Keratinocyte (primary cell): ENCODE results near the gene DENND5A. TPM values are rescaled to one million over a fixed set of nuclear protein-coding genes. Genes with fewer than 3 reads are reported as not detected.

Experiments
- DNase-seq: peaks from one replicate; pipeline ENCODE4 v3.0.0-alpha.2; 2011; ENCODE audit warnings: low read depth, missing footprints, low spot score
- FAIRE-seq: peaks from 2 replicates; lab custom pipeline; 2011; peaks lifted over from hg19 to GRCh38; lab: Jason Lieb, UNC
- H2AFZ ChIP-seq: 2 replicates; pipeline ENCODE4 v1.6.0; 2012; ENCODE audit warnings: low read length, control low read depth, inconsistent platforms; ENCODE audit not compliant: control insufficient read depth
- H3K27ac ChIP-seq: 2 replicates; pipeline ENCODE4 v1.5.1; 2011; ENCODE audit warnings: low read length; ENCODE audit not compliant: control insufficient read depth, insufficient read depth
- H3K27me3 ChIP-seq: 3 replicates; pipeline ENCODE4 v1.6.0; 2011; ENCODE audit warnings: low read length; ENCODE audit not compliant: control insufficient read depth, insufficient read depth; ENCODE audit errors: extremely low read depth
- H3K36me3 ChIP-seq, 2 experiments: 2 replicates in 1 of 2; 3 replicates in 1 of 2; pipeline ENCODE4 v1.5.1; 2011; ENCODE audit warnings: low read length in 2 of 2, mild to moderate bottlenecking in 1 of 2; ENCODE audit not compliant: control insufficient read depth in 2 of 2, insufficient read depth in 2 of 2; ENCODE audit errors: extremely low read depth in 1 of 2
- H3K4me1 ChIP-seq: 3 replicates; pipeline ENCODE4 v1.5.1; 2011; ENCODE audit warnings: low read length; ENCODE audit not compliant: control insufficient read depth, insufficient read depth; ENCODE audit errors: extremely low read depth
- H3K4me2 ChIP-seq: 3 replicates; pipeline ENCODE4 v1.6.0; 2011; ENCODE audit warnings: low read depth, low read length; ENCODE audit not compliant: control insufficient read depth, insufficient read depth; ENCODE audit errors: extremely low read depth
- H3K4me3 ChIP-seq, 3 experiments: fragments of 200-600 bp in 1 of 3; sonication (generic) in 1 of 3; 2 replicates in 2 of 3; 3 replicates in 1 of 3; pipeline ENCODE4 v1.5.1; 2011 to 2016; ENCODE audit warnings: low read length in 3 of 3, mild to moderate bottlenecking in 3 of 3, control low read depth in 2 of 3, inconsistent platforms in 1 of 3, low read depth in 1 of 3, mixed read lengths in 1 of 3, mixed run types in 1 of 3, moderate library complexity in 1 of 3; ENCODE audit not compliant: control insufficient read depth in 2 of 3, insufficient read depth in 2 of 3; ENCODE audit errors: extremely low read depth in 1 of 3
- H3K79me2 ChIP-seq: 2 replicates; pipeline ENCODE4 v1.6.0; 2012; ENCODE audit warnings: low read length; ENCODE audit not compliant: control insufficient read depth, insufficient read depth
- H3K9ac ChIP-seq: 3 replicates; pipeline ENCODE4 v1.6.0; 2011; ENCODE audit warnings: low read length; ENCODE audit not compliant: control insufficient read depth, insufficient read depth; ENCODE audit errors: extremely low read depth
- H3K9me1 ChIP-seq: 3 replicates; pipeline ENCODE4 v1.6.0; 2011; ENCODE audit warnings: low read length; ENCODE audit not compliant: control insufficient read depth, insufficient read depth; ENCODE audit errors: extremely low read depth
- H3K9me3 ChIP-seq: 2 replicates; pipeline ENCODE4 v1.5.1; 2012; ENCODE audit warnings: low read depth, low read length; ENCODE audit not compliant: control insufficient read depth
- H4K20me1 ChIP-seq: 3 replicates; pipeline ENCODE4 v1.6.0; 2011; ENCODE audit warnings: low read length; ENCODE audit not compliant: control insufficient read depth, insufficient read depth; ENCODE audit errors: extremely low read depth
- EZH2 ChIP-seq: IDR thresholded peaks from one replicate; pipeline ENCODE4 v1.6.1; 2012; ENCODE audit warnings: inconsistent platforms, mild to moderate bottlenecking, low read length, moderate library complexity
- dilution Hi-C: fragments of 300-500 bp; cut with MboI; formaldehyde crosslinking; loops from one replicate; pipeline ENCODE4 v1.7.0; 2020; ENCODE audit warnings: low sequenced_read_pairs; ENCODE audit not compliant: extremely low pct_ligation_motif_present
- polyA plus RNA-seq, 5 experiments: library from polyadenylated mRNA; depleted of rRNA in 3 of 5; stranded (reverse) in 3 of 5; stranded (forward) in 1 of 5; unstranded in 1 of 5; fragments of >200 nt; gene quantifications; 1 replicate in 1 of 5; 2 replicates in 3 of 5; 3 replicates in 1 of 5; pipeline versions ENCODE4 v1.2.1 to v1.2.3, GENCODE V29; 2011 to 2012; ENCODE audit warnings: missing spikeins in 2 of 5, low read depth in 1 of 5, low replicate concordance in 1 of 5
- TF ChIP-seq, protein P1 (sequence below), 3 experiments: IDR thresholded peaks in 1 of 3; conservative IDR thresholded peaks in 1 of 3; optimal IDR thresholded peaks in 1 of 3; 2 replicates in 2 of 3; 3 replicates in 1 of 3; pipeline versions ENCODE3 to v1.5.1; 2011; ENCODE audit warnings: low read length in 3 of 3, mild to moderate bottlenecking in 3 of 3, moderate library complexity in 2 of 3, control low read depth in 1 of 3, inconsistent platforms in 1 of 3; ENCODE audit not compliant: insufficient read depth in 2 of 3; ENCODE audit errors: extremely low read depth in 1 of 3

The DENND5A gene
- polyA plus RNA-seq, 1 donor (not counting 4 experiments of a cell fraction or from before 2014, with no cell fraction given), result 49.1 TPM

DNA sequence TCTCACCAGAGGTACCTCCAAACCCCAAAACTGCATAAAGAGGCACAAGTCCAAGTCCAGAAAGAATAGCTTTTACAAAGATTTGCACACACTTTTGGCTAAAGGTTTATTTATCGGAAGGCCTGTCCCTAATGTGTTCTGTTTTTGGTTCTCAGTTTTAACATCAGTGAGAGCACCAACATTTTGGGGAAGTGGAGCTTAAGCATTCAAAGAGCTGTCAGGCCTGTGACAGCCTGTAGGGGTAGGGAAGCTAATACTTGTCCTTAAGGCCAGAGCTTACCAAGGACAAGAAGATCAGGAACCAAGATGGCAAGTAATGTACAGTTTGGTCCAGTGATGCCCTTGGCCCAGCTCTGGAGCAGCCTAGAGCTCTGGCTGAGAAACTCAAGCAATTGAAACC lies 134.9 kb downstream of the DENND5A start:
- Histone ChIP-seq H3K27ac (no peak overlapping the region), H3K4me1 (no peaks in the 10 kb centered on the region), H3K4me2 (no peak overlapping the region), H3K9ac (no peak overlapping the region), H3K79me2 (no peaks in the 10 kb centered on the region), H2AFZ (no peak overlapping the region), H3K36me3 (peaks cover 0 to 1% of the 10 kb centered on the region in 2 experiments), H4K20me1 (no peaks in the 10 kb centered on the region), H3K9me3 (no peaks in the 10 kb centered on the region), H3K27me3 (no peaks in the 10 kb centered on the region), H3K9me1 (no peaks in the 10 kb centered on the region), H3K4me3 (no peak overlapping the region)
- dilution Hi-C loops, result no loop called here
- FAIRE-seq (no peak), DNase-seq (no peak)
- no peak for TF ChIP-seq EZH2
- TF ChIP-seq, protein P1, sequence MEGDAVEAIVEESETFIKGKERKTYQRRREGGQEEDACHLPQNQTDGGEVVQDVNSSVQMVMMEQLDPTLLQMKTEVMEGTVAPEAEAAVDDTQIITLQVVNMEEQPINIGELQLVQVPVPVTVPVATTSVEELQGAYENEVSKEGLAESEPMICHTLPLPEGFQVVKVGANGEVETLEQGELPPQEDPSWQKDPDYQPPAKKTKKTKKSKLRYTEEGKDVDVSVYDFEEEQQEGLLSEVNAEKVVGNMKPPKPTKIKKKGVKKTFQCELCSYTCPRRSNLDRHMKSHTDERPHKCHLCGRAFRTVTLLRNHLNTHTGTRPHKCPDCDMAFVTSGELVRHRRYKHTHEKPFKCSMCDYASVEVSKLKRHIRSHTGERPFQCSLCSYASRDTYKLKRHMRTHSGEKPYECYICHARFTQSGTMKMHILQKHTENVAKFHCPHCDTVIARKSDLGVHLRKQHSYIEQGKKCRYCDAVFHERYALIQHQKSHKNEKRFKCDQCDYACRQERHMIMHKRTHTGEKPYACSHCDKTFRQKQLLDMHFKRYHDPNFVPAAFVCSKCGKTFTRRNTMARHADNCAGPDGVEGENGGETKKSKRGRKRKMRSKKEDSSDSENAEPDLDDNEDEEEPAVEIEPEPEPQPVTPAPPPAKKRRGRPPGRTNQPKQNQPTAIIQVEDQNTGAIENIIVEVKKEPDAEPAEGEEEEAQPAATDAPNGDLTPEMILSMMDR (optimal IDR thresholded peaks at IDR 0.05 in 1 of 3, IDR thresholded peaks at IDR 0.05 in 1 of 3, conservative IDR thresholded peaks at IDR 0.05 in 1 of 3; ENCODE audit: extremely low read depth in 1 of 3, insufficient read depth in 2 of 3, low read length in 3 of 3), result no peak

GRCh38 chr11:9126636-9127035 lies 138.5 kb downstream of the DENND5A start:
- no peak for DNase-seq
- FAIRE-seq, result no peak
- Histone ChIP-seq H3K36me3 (no peaks in the 10 kb centered on the region), H3K4me1 (no peaks in the 10 kb centered on the region), H3K9me1 (no peaks in the 10 kb centered on the region), H4K20me1 (no peaks in the 10 kb centered on the region), H2AFZ (no peak overlapping the region), H3K79me2 (no peaks in the 10 kb centered on the region), H3K4me2 (no peak overlapping the region), H3K27ac (no peak overlapping the region), H3K9me3 (no peaks in the 10 kb centered on the region), H3K27me3 (no peaks in the 10 kb centered on the region), H3K9ac (no peak overlapping the region), H3K4me3 (no peak overlapping the region)
- dilution Hi-C loops, result no loop called here
- TF ChIP-seq, protein P1 (optimal IDR thresholded peaks at IDR 0.05 in 1 of 3, IDR thresholded peaks at IDR 0.05 in 1 of 3, conservative IDR thresholded peaks at IDR 0.05 in 1 of 3; ENCODE audit: extremely low read depth in 1 of 3, insufficient read depth in 2 of 3, low read length in 3 of 3), result no peak
- TF ChIP-seq EZH2, result no peak
